ENCODE measurements around the gene ATXN2. TPM values are rescaled to one million over a fixed set of nuclear protein-coding genes. Genes with fewer than 3 reads are reported as not detected.
"Not testable (repeated sequence)": the region's sequence is repeated elsewhere in the genome, so short reads cannot be mapped to it uniquely, and the experiment has no call there.

The ATXN2 gene
- total RNA-seq, 8 experiments from 2014 or later = 21.3 to 103 (median 36.7) TPM

DNA sequence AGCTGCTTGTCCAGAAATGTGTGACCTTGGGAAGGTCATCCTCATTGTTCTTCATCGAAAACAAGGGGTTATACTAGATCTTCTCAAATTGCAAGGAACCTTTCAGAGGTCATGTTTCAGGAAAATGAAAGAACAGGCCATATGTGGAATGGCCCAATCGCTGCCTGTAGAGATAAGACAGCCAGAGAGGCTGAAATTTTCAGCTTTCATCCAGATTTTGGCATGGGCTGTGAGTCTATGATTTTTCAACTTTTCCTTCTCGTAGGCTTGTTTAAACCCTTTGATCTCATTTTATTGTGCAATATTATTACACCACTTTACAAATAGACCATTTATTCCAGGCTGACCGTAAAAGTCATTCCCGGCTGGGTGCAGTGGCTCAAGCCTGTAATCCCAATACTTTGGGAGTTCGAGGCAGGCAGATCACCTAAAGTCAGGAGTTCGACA lies 17.1 kb upstream of the ATXN2 start:
- in situ Hi-C loops (cut with MboI; ENCODE audit: low pct_unique_long_range_greater_than_20kb in 2 of 9, low sequenced_read_pairs in 9 of 9, unreplicated experiment in 9 of 9) = no loop called here
- H3K4me3 ChIP-seq = no peak overlapping the region
- WGBS, 10 experiments = 39 to 100% (median 88%) methylated on average over 1 to 7 of the region's 7 CpGs; no CpG with 5 or more reads in 2 of the 10 experiments
- no peak overlapping the region for H3K27ac ChIP-seq
- no peak for ATAC-seq (replicated peaks in 6 of 8)
- no peaks in the 10 kb centered on the region for H3K4me1 ChIP-seq (replicated peaks in 1 of 2)

DNA sequence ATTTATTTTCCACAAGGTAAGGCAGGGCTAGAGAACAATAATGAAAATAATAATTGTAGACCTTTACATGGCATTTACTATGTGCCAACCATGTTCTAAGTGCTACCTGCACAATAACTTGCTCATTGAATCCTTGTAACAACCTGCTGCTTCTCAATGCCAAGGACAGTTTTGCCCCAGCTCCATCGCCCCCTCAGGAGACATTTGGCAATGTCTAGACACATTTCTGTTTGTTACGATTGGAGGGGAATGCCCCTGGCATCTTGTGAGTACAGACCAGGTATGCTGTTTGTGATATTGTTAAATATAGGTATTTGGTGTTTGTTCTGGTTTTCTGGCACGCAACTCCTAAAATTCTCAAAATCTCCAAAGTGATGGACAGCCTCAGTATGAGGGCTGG lies 8.1 kb upstream of the ATXN2 start:
- ATAC-seq (replicated peaks in 6 of 8) = peak in 2 of 8 experiments; percentile 18 to 39
- Histone ChIP-seq H3K27ac (no peak overlapping the region), H3K4me1 (replicated peaks in 1 of 2) (peaks cover 12 to 16% of the 10 kb centered on the region in 2 donors), H3K4me3 (no peak overlapping the region)
- in situ Hi-C loops (cut with MboI; ENCODE audit: low pct_unique_long_range_greater_than_20kb in 2 of 9, low sequenced_read_pairs in 9 of 9, unreplicated experiment in 9 of 9) = no loop called here
- 63 to 100% (median 100%) methylated on average over 2 to 3 of the region's 3 CpGs; no CpG with 5 or more reads in 3 of the 10 experiments for WGBS, 10 experiments

DNA sequence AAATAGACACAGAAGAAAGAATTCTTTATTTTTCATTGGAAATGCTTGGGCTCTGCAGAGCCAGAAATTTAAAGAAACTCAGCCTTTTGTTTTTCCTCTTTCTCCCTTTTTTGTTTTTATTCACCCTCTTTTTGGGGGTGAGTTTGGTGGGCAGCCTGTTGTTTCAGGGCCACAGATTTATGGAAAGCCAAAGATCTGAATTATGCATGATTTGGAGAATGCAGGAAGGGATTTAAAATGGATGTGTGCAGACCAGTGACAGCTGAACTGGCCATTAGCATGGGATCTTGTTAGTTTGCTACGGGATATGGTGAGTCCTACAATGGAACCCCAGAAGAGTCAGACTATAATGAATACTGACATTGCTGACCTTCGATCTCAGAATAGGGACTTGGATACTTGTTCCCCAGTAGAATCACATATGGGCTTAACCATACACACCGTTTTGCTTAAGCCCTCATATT lies 7.7 kb upstream of the ATXN2 start:
- H3K4me3 ChIP-seq = no peak overlapping the region
- WGBS, 10 experiments = 0 to 88% (median 48%) methylated on average over 1 to 3 of the region's 3 CpGs; no CpG with 5 or more reads in 2 of the 10 experiments
- H3K4me1 ChIP-seq (replicated peaks in 1 of 2) = peaks cover 12 to 16% of the 10 kb centered on the region in 2 donors
- peak; percentile 46 to 79 (median 56) for ATAC-seq (replicated peaks in 6 of 8)
- H3K27ac ChIP-seq = peak overlapping the region in 1 of 2 donors; percentile 21
- in situ Hi-C loops (cut with MboI; ENCODE audit: low pct_unique_long_range_greater_than_20kb in 2 of 9, low sequenced_read_pairs in 9 of 9, unreplicated experiment in 9 of 9) = no loop called here

DNA sequence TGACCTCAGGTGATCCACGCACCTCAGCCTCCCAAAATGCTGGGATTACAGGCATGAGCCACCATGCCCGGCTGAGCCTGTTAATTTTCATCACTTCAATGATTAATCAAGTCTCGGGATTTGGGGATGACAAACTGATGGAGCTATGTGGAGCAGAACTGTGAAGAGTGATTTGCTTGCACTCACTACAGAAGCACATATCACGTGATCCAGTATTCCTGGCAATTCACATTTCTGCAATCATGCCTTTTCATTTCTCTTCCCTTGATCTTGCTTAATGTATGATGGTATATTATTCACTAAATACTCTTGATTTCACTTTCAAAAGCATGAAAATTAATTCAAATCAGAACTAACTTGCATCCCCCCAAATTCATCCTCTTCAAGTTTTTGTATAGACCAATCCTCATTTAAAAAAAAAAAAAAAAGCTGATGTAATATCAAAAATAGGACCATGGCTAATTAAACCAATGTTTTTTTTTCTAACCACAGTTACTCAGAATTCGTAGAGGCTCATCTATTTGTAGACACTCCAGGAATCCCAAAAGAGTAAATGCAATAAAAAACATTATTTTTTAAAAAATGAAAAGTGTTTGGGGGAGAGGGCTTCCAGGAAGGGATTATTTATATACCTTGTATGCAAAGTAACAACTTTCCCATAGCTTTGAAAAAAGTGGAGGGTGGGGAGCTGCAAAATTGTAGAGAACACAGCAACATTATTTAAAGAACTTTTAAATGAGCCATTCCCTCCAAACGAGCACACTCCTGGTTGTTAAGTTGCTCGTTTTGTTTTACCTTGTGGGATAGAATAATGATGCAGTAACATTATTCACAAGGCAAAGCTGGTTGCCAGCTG lies 7.0 kb upstream of the ATXN2 start:
- H3K27ac ChIP-seq = peak overlapping the region in 1 of 2 donors; percentile 21
- 0 to 71% (median 40%) methylated on average over 1 to 6 of the region's 7 CpGs for WGBS, 10 experiments
- H3K4me3 ChIP-seq = no peak overlapping the region
- H3K4me1 ChIP-seq (replicated peaks in 1 of 2) = peaks cover 12 to 16% of the 10 kb centered on the region in 2 donors
- peak in 4 of 8 experiments; percentile 17 to 67 (median 37) for ATAC-seq (replicated peaks in 6 of 8)
- in situ Hi-C loops (cut with MboI; ENCODE audit: low pct_unique_long_range_greater_than_20kb in 2 of 9, low sequenced_read_pairs in 9 of 9, unreplicated experiment in 9 of 9) = no loop called here

DNA sequence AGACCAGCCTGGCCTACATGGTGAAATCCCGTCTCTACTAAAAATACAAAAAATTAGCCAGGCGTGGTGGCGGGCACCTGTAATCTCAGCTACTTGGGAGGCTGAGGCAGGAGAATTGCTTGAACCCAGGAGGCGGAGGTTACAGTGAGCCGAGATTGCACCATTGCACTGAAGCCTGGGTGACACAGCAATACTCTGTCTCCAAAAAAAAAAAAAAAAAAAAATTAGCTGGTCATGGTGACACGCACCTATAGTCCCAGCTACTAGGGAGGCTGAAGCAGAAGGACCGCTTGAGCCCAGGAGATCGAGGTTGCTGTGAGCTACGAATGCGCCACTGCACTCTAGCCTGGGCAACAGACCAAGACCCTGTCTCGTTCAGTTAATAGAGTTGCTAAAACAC lies 3.7 kb upstream of the ATXN2 start:
- in situ Hi-C loops (cut with MboI; ENCODE audit: low pct_unique_long_range_greater_than_20kb in 2 of 9, low sequenced_read_pairs in 9 of 9, unreplicated experiment in 9 of 9); ATAC-seq (replicated peaks in 6 of 8); H3K27ac ChIP-seq; H3K4me3 ChIP-seq: not testable (repeated sequence)
- 70 to 100% (median 96%) methylated on average over 2 to 10 of the region's 11 CpGs; no CpG with 5 or more reads in 1 of the 10 experiments for WGBS, 10 experiments
- H3K4me1 ChIP-seq (replicated peaks in 1 of 2) = peaks cover 12 to 16% of the 10 kb centered on the region in 2 donors

DNA sequence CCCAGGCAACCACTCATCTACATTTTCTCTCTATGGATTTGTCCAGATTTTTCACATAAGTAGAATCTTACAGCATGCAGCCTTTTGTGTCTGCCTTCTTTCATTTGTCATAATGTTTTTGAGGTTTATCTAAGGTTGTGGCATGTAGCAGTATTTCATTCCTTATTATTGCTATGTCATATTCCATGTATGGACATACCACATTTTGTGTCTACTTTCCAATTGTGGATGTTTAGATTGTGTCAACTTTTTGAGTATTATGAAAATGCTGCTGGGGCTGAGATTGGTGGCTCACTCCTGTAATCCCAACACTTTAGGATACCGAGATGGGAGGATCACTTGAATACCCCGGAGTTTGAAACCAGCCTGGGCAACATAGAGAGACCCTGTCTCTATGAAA lies 3.2 kb upstream of the ATXN2 start:
- H3K4me3 ChIP-seq = no peak overlapping the region
- WGBS, 10 experiments = 82 to 100% (median 100%) methylated on average over 1 to 2 of the region's 2 CpGs; no CpG with 5 or more reads in 3 of the 10 experiments
- H3K4me1 ChIP-seq (replicated peaks in 1 of 2) = peaks cover 10 to 12% of the 10 kb centered on the region in 2 donors
- ATAC-seq (replicated peaks in 6 of 8) = no peak
- no peak overlapping the region for H3K27ac ChIP-seq
- in situ Hi-C loops (cut with MboI; ENCODE audit: low pct_unique_long_range_greater_than_20kb in 2 of 9, low sequenced_read_pairs in 9 of 9, unreplicated experiment in 9 of 9) = no loop called here

DNA sequence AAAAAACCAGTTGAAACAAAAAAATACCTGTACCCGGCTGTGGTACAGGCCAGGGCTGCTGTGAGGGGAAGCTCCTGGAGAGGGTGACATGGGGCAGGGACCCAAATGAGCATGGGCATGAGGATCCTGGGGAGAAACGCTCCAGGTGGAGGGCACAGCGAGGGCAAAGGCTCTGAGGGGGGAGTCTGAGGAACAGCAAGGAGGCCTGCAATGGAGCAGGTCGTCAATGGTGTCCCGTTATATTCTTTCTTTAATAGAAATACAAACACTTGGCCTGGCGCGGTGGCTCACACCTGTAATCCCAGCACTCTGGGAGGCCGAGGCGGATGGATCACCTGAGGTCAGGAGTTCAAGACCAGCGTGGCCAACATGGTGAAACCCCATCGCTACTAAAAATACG lies 1.9 kb upstream of the ATXN2 start:
- H3K4me3 ChIP-seq; H3K27ac ChIP-seq; in situ Hi-C loops (cut with MboI; ENCODE audit: low pct_unique_long_range_greater_than_20kb in 2 of 9, low sequenced_read_pairs in 9 of 9, unreplicated experiment in 9 of 9); H3K4me1 ChIP-seq (replicated peaks in 1 of 2); ATAC-seq (replicated peaks in 6 of 8): not testable (repeated sequence)
- 60 to 100% (median 95%) methylated on average over 1 to 10 of the region's 12 CpGs for WGBS, 10 experiments

DNA sequence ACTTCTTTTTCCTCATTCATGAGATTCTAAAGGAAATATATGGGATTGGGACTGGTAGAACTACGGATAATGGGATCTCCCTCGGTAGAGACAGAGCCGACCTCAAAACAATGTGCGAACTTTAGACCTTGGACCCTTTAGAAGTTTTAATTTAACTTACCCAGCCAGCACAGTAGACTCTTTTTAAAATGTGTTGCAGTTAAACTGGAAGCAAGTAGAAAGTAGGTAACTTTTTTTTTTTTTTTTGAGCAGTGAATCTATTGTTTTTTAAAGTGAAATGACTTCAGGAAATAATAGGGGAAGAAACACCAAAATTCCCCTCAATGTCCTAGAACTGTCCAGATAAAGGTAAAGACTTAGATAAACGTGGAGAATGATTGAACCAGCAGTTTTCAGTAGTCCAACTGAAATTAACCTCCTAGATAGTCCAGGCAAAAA lies 1.1 kb upstream of the ATXN2 start:
- ATAC-seq (replicated peaks in 6 of 8) = no peak
- Histone ChIP-seq H3K4me1 (replicated peaks in 1 of 2) (peaks cover 1 to 16% of the 10 kb centered on the region in 2 donors), H3K27ac (peak overlapping the region; percentile 100), H3K4me3 (peak overlapping the region; percentile 94 to 100 (median 99))
- 0 to 32% (median 3%) methylated on average over 1 to 5 of the region's 5 CpGs; no CpG with 5 or more reads in 1 of the 10 experiments for WGBS, 10 experiments
- in situ Hi-C loops (cut with MboI; ENCODE audit: low pct_unique_long_range_greater_than_20kb in 2 of 9, low sequenced_read_pairs in 9 of 9, unreplicated experiment in 9 of 9) = no loop called here

DNA sequence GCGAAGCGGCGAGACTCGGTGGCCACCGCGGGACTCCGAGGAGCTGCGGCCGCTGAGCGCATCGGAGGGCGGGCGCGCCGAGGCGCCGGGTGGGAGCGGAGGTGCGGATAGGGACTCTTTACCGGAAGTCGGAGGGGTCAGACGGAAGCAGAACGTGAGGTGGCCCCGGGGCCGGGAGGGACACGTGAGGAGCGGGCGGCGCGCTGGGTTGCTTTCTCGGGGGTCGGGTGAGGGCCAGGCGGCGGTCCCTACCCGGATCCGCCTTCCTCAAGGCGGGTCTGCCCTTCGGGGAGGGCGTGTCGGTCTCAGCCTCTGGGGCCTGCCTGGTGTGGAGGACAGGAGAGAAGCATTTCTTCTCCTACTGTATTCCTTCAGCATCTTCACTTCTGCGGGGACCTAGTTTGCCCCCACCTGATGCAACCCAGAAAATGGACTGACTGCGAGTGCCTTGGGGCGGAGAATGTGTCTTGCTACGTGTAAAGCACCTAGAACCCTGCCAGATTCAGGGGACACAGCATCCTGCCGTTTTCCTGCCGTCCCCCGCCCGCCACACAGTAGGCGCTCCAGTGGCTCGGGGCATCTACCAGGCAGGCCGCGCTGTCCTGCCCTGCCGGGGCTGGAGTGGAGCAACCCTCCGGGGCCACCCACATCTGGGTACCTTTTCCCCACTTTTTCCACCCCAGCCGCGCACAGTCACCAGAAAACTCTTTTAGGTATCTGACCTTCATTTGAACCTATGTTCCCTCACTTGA lies 514 bp upstream of the ATXN2 start:
- in situ Hi-C loops (cut with MboI; ENCODE audit: low pct_unique_long_range_greater_than_20kb in 2 of 9, low sequenced_read_pairs in 9 of 9, unreplicated experiment in 9 of 9) = no loop called here

DNA sequence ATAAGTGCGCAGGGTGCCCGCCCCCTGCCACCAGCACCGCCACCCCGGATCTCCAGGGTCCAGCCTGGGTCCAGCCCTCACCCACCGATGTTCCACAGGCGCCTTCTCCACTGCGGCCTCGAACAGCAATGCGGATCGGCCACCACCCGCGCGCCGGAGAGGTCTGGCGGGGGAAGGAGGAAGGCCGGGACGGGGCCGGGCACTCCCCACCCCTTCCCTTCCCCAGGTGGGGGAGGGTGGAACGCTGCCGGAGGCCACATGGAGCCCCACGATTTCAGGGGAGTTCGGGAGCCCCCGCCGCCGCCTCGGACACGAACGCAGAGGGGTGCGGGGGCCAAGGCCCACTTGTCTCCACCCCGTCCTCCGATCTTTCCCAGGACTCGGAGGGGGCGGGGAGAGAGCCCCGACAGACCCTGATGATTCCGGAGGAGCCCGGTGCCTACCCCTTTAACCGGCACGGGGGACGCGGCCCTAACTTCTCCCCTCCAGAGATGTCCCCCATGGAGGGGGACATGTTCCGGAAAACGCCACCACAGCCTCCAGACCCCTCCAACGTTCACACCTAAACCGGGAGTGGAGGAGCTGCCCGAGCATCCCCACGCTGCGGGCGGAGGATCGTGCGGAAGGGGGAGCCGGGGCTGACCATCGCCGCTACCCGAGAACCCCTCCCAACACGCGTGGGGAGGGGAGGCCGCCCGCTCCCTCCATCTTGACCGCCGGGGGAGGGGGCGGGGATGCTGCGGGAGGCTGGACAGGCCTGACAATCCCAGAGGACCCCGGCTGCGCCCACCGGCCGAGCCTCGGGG lies 1.1 kb downstream of the ATXN2 start:
- peaks cover 6 to 32% of the 10 kb centered on the region in 2 donors for H3K4me1 ChIP-seq (replicated peaks in 1 of 2)
- in situ Hi-C loops (cut with MboI; ENCODE audit: low pct_unique_long_range_greater_than_20kb in 2 of 9, low sequenced_read_pairs in 9 of 9, unreplicated experiment in 9 of 9) = no loop called here
- WGBS, 10 experiments = no CpG with 5 or more reads among the region's 67 CpGs
- peak overlapping the region; percentile 94 to 100 (median 99) for H3K4me3 ChIP-seq
- ATAC-seq (replicated peaks in 6 of 8) = peak; percentile 9 to 48 (median 38)
- H3K27ac ChIP-seq = peak overlapping the region; percentile 100

More for the DNA sequence above, 514 bp upstream of the ATXN2 start:
- WGBS, 10 experiments = 0 to 10% (median 4%) methylated on average over 1 to 5 of the region's 56 CpGs; no CpG with 5 or more reads in 6 of the 10 experiments
- peak overlapping the region; percentile 100 for H3K27ac ChIP-seq
- ATAC-seq (replicated peaks in 6 of 8) = peak; percentile 71 to 88 (median 82)
- H3K4me1 ChIP-seq (replicated peaks in 1 of 2) = peaks cover 3 to 22% of the 10 kb centered on the region in 2 donors
- H3K4me3 ChIP-seq = peak overlapping the region; percentile 94 to 100 (median 99)

DNA sequence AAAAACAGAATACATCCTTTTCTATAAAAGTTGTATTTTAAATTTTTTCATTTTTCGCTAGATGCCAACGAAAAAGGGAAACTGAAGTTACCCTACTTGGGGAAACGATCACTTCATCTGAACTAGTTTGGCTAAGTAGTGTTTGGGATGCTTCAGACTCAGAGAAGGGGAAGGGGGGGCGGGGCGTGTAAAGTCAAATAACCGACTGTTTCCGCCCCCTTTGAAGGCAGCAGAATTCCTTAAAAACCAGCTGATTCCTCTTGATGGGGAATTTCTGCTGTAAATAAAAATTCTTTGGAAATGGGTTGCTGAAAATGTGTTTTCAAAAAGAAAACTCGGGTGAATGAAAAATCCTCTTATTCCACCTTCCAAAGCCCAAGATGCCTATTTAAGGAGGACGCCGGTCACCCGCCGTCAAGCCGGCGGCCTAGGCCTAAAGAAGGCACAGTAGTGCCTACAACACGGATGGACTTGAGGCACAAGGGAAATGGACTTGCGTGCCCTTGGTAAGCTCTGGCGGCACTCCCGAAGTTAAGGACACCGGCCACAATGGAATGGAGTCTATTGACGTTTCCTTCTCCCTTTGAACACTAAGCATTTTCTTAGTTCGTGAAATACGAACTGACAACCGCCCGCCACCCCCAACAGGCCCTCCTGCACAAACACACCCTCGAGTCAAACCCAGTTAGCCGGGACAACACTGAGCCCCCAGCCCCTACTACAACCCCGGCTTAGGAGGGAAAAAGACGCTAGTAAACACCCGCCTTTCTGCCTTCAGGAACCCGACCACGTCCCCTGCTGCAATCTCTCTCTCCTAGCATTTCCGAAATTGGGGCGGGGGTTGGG lies 1.9 kb downstream of the ATXN2 start:
- H3K4me3 ChIP-seq = peak overlapping the region; percentile 94 to 100 (median 99)
- in situ Hi-C loops (cut with MboI; ENCODE audit: low pct_unique_long_range_greater_than_20kb in 2 of 9, low sequenced_read_pairs in 9 of 9, unreplicated experiment in 9 of 9) = no loop called here
- 0 to 2% (median 0%) methylated on average over 1 to 19 of the region's 33 CpGs for WGBS, 10 experiments
- ATAC-seq (replicated peaks in 6 of 8) = peak in 6 of 8 experiments; percentile 2 to 23 (median 10)
- H3K27ac ChIP-seq = peak overlapping the region; percentile 100
- peaks cover 6 to 32% of the 10 kb centered on the region in 2 donors for H3K4me1 ChIP-seq (replicated peaks in 1 of 2)

Data from motor neuron (in vitro differentiated cells).